K562 (cell line): ENCODE data around the gene HLCS. TPM values are rescaled to one million over a fixed set of nuclear protein-coding genes. Genes with fewer than 3 reads are reported as not detected.

Source experiments
- ATAC-seq: fragments of 200-7000 bp; cut with Tn5 transposase; 3 replicates; pipeline ENCODE4 v1.9.1; 2020; ENCODE audit warnings: moderate library complexity
- BruUV-seq: library from RNA; stranded (reverse); fragments of 400-500 nt; replicated peaks from 2 replicates; lab custom pipeline; 2021; lab: Mats Ljungman, UMichigan
- CTCF ChIA-PET: fragments of 300-600 bp; formaldehyde crosslinking; extraction: SDS; loops from one replicate; lab custom pipeline; 2021; ENCODE audit warnings: low intra/inter-chr PET ratio; lab: Yijun Ruan, JAX
- POLR2A ChIA-PET: fragments of 300-600, 350-650 bp; sonication (Branson Sonifier 250); formaldehyde crosslinking; extraction: SDS; loops from one replicate; lab custom pipeline; 2021; ENCODE audit warnings: antibody characterized with exemption, inconsistent platforms; lab: Yijun Ruan, JAX
- DNase-seq, 4 experiments: peaks; one replicate each; pipeline versions ENCODE4 v3.0.0 to v3.0.0-alpha.2; 2011 to 2018; ENCODE audit warnings: low spot score in 3 of 4, mixed read lengths in 3 of 4; ENCODE audit errors: extremely low read depth in 1 of 4
- FAIRE-seq: peaks from 2 replicates; lab custom pipeline; 2011; peaks lifted over from hg19 to GRCh38; lab: Jason Lieb, UNC
- H2AFZ ChIP-seq: 2 replicates; pipeline ENCODE4 v1.6.0; 2011; ENCODE audit warnings: low read depth, low read length, control low read depth, inconsistent platforms
- H3K27ac ChIP-seq: fragments of 200-600 bp; 3 replicates; pipeline ENCODE4 v1.8.0; 2011; ENCODE audit warnings: low read depth, mild to moderate bottlenecking, control low read depth, inconsistent platforms, low read length, moderate library complexity, mixed read lengths; ENCODE audit errors: extremely low read depth
- H3K27me3 ChIP-seq, 2 experiments: fragments of 300-600 bp in 1 of 2; 2 replicates in 1 of 2; 3 replicates in 1 of 2; pipeline versions ENCODE4 v1.6.0 to v1.8.0; 2011; ENCODE audit warnings: inconsistent platforms in 2 of 2, low read length in 2 of 2, mild to moderate bottlenecking in 1 of 2, mixed read lengths in 1 of 2, moderate library complexity in 1 of 2; ENCODE audit not compliant: control insufficient read depth in 2 of 2, insufficient read depth in 2 of 2
- H3K36me3 ChIP-seq: fragments of 300-600 bp; 3 replicates; pipeline ENCODE4 v1.8.0; 2011; ENCODE audit warnings: mild to moderate bottlenecking, low read length, inconsistent platforms; ENCODE audit not compliant: control insufficient read depth, insufficient read depth
- H3K4me1 ChIP-seq, 2 experiments: fragments of 200-600 bp in 1 of 2; replicated peaks in 1 of 2; 2 replicates in 1 of 2; 3 replicates in 1 of 2; pipeline versions ENCODE4 v1.5.1 to v1.8.0; 2011; ENCODE audit warnings: inconsistent platforms in 2 of 2, low read length in 2 of 2, mild to moderate bottlenecking in 1 of 2, mixed read lengths in 1 of 2, moderate library complexity in 1 of 2; ENCODE audit not compliant: control insufficient read depth in 2 of 2, insufficient read depth in 2 of 2
- H3K4me2 ChIP-seq: 2 replicates; pipeline ENCODE4 v1.6.1; 2011; ENCODE audit warnings: low read length, control low read depth, inconsistent platforms, mixed read lengths; ENCODE audit not compliant: insufficient read depth
- H3K4me3 ChIP-seq: fragments of 200-600 bp; sonication (generic), shearing (Covaris generic); 2 replicates; pipeline ENCODE4 v1.5.1; 2016; ENCODE audit warnings: control low read depth, inconsistent platforms
- H3K79me2 ChIP-seq: fragments of 200-600 bp; 3 replicates; pipeline ENCODE4 v1.8.0; 2011; ENCODE audit warnings: low read length, inconsistent platforms; ENCODE audit not compliant: control insufficient read depth, insufficient read depth
- H3K9ac ChIP-seq, 2 experiments: 2 replicates each; pipeline versions ENCODE4 v1.6.0 to v1.6.1; 2011; ENCODE audit warnings: low read depth in 2 of 2, low read length in 2 of 2, control low read depth in 1 of 2, inconsistent platforms in 1 of 2, mild to moderate bottlenecking in 1 of 2, mixed read lengths in 1 of 2; ENCODE audit not compliant: insufficient read depth in 1 of 2
- H3K9me1 ChIP-seq: one replicate; pipeline ENCODE4 v1.6.0; 2011; ENCODE audit warnings: inconsistent platforms, mild to moderate bottlenecking, low read length, moderate library complexity; ENCODE audit not compliant: control insufficient read depth, insufficient read depth
- H3K9me3 ChIP-seq: replicated peaks from 2 replicates; pipeline ENCODE4 v1.5.1; 2011; ENCODE audit warnings: low read depth, low read length, inconsistent platforms; ENCODE audit not compliant: control insufficient read depth, insufficient read depth
- H4K20me1 ChIP-seq: replicated peaks from 2 replicates; pipeline ENCODE4 v1.6.1; 2011; ENCODE audit warnings: low read length, inconsistent platforms, mixed read lengths; ENCODE audit not compliant: control insufficient read depth, insufficient read depth
- ARID2 ChIP-seq: fragments of 450-650 bp; IDR thresholded peaks from 2 replicates; pipeline ENCODE4 v1.6.1; 2017; ENCODE audit warnings: antibody characterized with exemption, mild to moderate bottlenecking
- E2F3 ChIP-seq: fragments of 250-450 bp; sonication (Bioruptor Pico); IDR thresholded peaks from 2 replicates; pipeline ENCODE4 v1.4.0; 2020; ENCODE audit warnings: mild to moderate bottlenecking
- NFE2 ChIP-seq: IDR thresholded peaks from 2 replicates; pipeline ENCODE4 v1.6.1; 2014; ENCODE audit warnings: antibody characterized with exemption, low read depth
- NFIC ChIP-seq: fragments of 450-650 bp; IDR thresholded peaks from 2 replicates; pipeline ENCODE4 v1.6.1; 2017; ENCODE audit warnings: mild to moderate bottlenecking, inconsistent platforms
- NR3C1 ChIP-seq: sonication (generic); formaldehyde crosslinking; IDR thresholded peaks from 2 replicates; pipeline ENCODE4 v1.8.1; 2022; ENCODE audit warnings: missing genetic modification reagents
- SMAD2 ChIP-seq: fragments of 150-350 bp; IDR thresholded peaks from 2 replicates; pipeline ENCODE4 v1.6.1; 2014; ENCODE audit warnings: low read depth, mild to moderate bottlenecking, low read length
- ZBTB8A ChIP-seq: fragments of 450-650 bp; IDR thresholded peaks from 2 replicates; pipeline ENCODE4 v1.6.1; 2018; ENCODE audit warnings: mild to moderate bottlenecking, moderate library complexity; ENCODE audit not compliant: partially characterized antibody
- WGBS: fragments of 100-300 bp; shearing (Covaris generic); methylation state at CpG from one replicate; pipeline ENCODE4 v1.1.6; 2016; ENCODE audit warnings: low coverage, mixed read lengths; ENCODE audit not compliant: insufficient coverage; ENCODE audit errors: missing lambda C conversion rate; 5-methylcytosine and 5-hydroxymethylcytosine counted together
- in situ Hi-C: fragments of 300-500 bp; cut with MboI; formaldehyde crosslinking; loops from 4 replicates; pipeline ENCODE4 v1.15.0; 2018; ENCODE audit warnings: inconsistent platforms, mixed read lengths
- intact Hi-C: fragments of 100-400 bp; cut with micrococcal nuclease; formaldehyde crosslinking; loops from 2 replicates; pipeline ENCODE4 v1.14.2; 2022
- polyA plus RNA-seq, 8 experiments: library from polyadenylated mRNA; depleted of rRNA in 4 of 8; stranded (reverse) in 5 of 8; unstranded in 3 of 8; fragments of >200 nt; fragmentation: Nextera tagmentation in 2 of 8; fragmentation: Illumina TruSeq in 1 of 8; extraction: Ambion mirVana in 2 of 8; extraction: Trizol in 1 of 8; gene quantifications; 2 replicates each; pipeline versions ENCODE4 v1.2.1 to v1.2.3, GENCODE V29; 2011 to 2014; ENCODE audit warnings: inconsistent platforms in 1 of 8, missing spikeins in 1 of 8
- total RNA-seq, 7 experiments: library from RNA; depleted of rRNA in 6 of 7; stranded (reverse); fragments of >200 nt in 6 of 7; fragmentation: Illumina TruSeq in 2 of 7; extraction: Trizol in 2 of 7; gene quantifications; 2 replicates each; pipeline versions ENCODE4 v1.2.1 to v1.2.3, GENCODE V29; 2011 to 2021; ENCODE audit warnings: low replicate concordance in 1 of 7

The HLCS gene
- total and polyA plus RNA-seq, 9 of the 15 experiments (the other 6 are each of a cell fraction or from before 2014, with no cell fraction given): 3.0 to 21.5 (median 17.1) TPM

GRCh38 chr21:36800734-36801133, 165.7 kb downstream of the HLCS start:
- H3K4me3 ChIP-seq: no peak overlapping the region
- H3K4me1 ChIP-seq: no peaks in the 10 kb centered on the region
- WGBS: 65% methylated on average over 4 of the region's 4 CpGs
- in situ Hi-C loops (no loop called here), intact Hi-C loops (no loop called here)
- no peaks in the 10 kb centered on the region for H3K36me3 ChIP-seq
- CTCF ChIA-PET: no interaction called here
- no peak overlapping the region for H3K27ac ChIP-seq
- POLR2A ChIA-PET: interaction anchor here (0.6 to 1.1 kb wide), 2 partner anchors 9 to 24 kb away, joined by 3 to 4 read pairs; no protein-coding TSS in a partner anchor
- peaks cover 3% of the 10 kb centered on the region for H3K9me1 ChIP-seq
- no peak for ATAC-seq
- no peak for FAIRE-seq
- no peaks in the 10 kb centered on the region for H3K79me2 ChIP-seq
- H3K9ac ChIP-seq: no peak overlapping the region
- H2AFZ ChIP-seq: no peak overlapping the region
- no peaks in the 10 kb centered on the region for H3K27me3 ChIP-seq
- no peaks in the 10 kb centered on the region; the same call in 1 of the 2 replicates for H4K20me1 ChIP-seq
- H3K4me2 ChIP-seq: no peak overlapping the region
- H3K9me3 ChIP-seq: peaks cover 5% of the 10 kb centered on the region
- no TSS peak for BruUV-seq
- TF ChIP-seq SMAD2 (no peak), NFE2 (no peak), ZBTB8A (no peak), NFIC (no peak), ARID2 (no peak), NR3C1 (no peak)
- DNase-seq: no peak

- FAIRE-seq: no peak
- TF ChIP-seq E2F3: no peak
Measured at GRCh38 chr21:36799869-36800268, 166.6 kb downstream of the HLCS start.

More at GRCh38 chr21:36799869-36800268, 166.6 kb downstream of the HLCS start:
- H3K27me3 ChIP-seq: no peaks in the 10 kb centered on the region
- intact Hi-C loops: no loop called here
- no peaks in the 10 kb centered on the region for H3K79me2 ChIP-seq
- DNase-seq (no peak), ATAC-seq (no peak)
- ChIA-PET CTCF (no interaction called here), POLR2A (no interaction called here)
- peaks cover 3% of the 10 kb centered on the region for H3K9me1 ChIP-seq
- H3K9me3 ChIP-seq: peaks cover 5% of the 10 kb centered on the region
- H3K4me2 ChIP-seq: no peak overlapping the region
- 56% methylated on average over 5 of the region's 5 CpGs for WGBS
- no peaks in the 10 kb centered on the region; the same call in 1 of the 2 replicates for H4K20me1 ChIP-seq
- no peak overlapping the region for H2AFZ ChIP-seq
- H3K4me3 ChIP-seq: no peak overlapping the region
- in situ Hi-C loops: no loop called here
- BruUV-seq: no TSS peak
- H3K27ac ChIP-seq: no peak overlapping the region
- H3K4me1 ChIP-seq: no peaks in the 10 kb centered on the region
- H3K9ac ChIP-seq: no peak overlapping the region
- no peaks in the 10 kb centered on the region for H3K36me3 ChIP-seq
